Measurements from ENCODE around the gene FCAMR.

- TF ChIP-seq, protein P1, sequence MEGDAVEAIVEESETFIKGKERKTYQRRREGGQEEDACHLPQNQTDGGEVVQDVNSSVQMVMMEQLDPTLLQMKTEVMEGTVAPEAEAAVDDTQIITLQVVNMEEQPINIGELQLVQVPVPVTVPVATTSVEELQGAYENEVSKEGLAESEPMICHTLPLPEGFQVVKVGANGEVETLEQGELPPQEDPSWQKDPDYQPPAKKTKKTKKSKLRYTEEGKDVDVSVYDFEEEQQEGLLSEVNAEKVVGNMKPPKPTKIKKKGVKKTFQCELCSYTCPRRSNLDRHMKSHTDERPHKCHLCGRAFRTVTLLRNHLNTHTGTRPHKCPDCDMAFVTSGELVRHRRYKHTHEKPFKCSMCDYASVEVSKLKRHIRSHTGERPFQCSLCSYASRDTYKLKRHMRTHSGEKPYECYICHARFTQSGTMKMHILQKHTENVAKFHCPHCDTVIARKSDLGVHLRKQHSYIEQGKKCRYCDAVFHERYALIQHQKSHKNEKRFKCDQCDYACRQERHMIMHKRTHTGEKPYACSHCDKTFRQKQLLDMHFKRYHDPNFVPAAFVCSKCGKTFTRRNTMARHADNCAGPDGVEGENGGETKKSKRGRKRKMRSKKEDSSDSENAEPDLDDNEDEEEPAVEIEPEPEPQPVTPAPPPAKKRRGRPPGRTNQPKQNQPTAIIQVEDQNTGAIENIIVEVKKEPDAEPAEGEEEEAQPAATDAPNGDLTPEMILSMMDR (IDR thresholded peaks at IDR 0.05) = no peak
- no peak for TF ChIP-seq EZH2 (IDR thresholded peaks at IDR 0.05; ENCODE audit: borderline replicate concordance, insufficient read depth, low read depth, low read length, poor library complexity, severe bottlenecking)
Measured at GRCh38 chr1:206949641-206950040, 20.6 kb downstream of the FCAMR start.
